Stomach (tissue), 19 donors: ENCODE data around the gene CPZ. TPM values are rescaled to one million over a fixed set of nuclear protein-coding genes. Genes with fewer than 3 reads are reported as not detected.

Source experiments
- DNase-seq, 2 donors: peaks; one replicate each; pipeline versions ENCODE4 v3.0.0 to v3.0.0-alpha.2; 2013 to 2019
- H3K27ac ChIP-seq, 5 donors: fragments of 200-600 bp in 4 of 5; sonication (generic) in 4 of 5; one replicate each; pipeline ENCODE4 v1.5.1; 2013 to 2019; ENCODE audit warnings: mild to moderate bottlenecking in 1 of 5, moderate library complexity in 1 of 5
- H3K27me3 ChIP-seq, 3 donors: fragments of 200-600 bp; sonication (generic); one replicate each; pipeline ENCODE4 v1.5.1; 2017 to 2019; ENCODE audit warnings: mixed run types in 1 of 3
- H3K36me3 ChIP-seq, 4 donors: fragments of 200-600 bp; sonication (generic); 1 replicate in 3 of 4; 2 replicates in 1 of 4; pipeline ENCODE4 v1.5.1; 2016 to 2019
- H3K4me1 ChIP-seq, 4 donors: fragments of 200-600 bp; sonication (generic); one replicate each; pipeline ENCODE4 v1.5.1; 2016 to 2019
- H3K4me3 ChIP-seq, 4 donors: fragments of 200-600 bp; sonication (generic) in 3 of 4; one replicate each; pipeline ENCODE4 v1.5.1; 2016 to 2019; ENCODE audit warnings: mild to moderate bottlenecking in 1 of 4
- H3K9me3 ChIP-seq, 4 donors: fragments of 200-600 bp; sonication (generic); one replicate each; pipeline ENCODE4 v1.5.1; 2016 to 2019
- EP300 ChIP-seq: sonication (generic); formaldehyde crosslinking; IDR thresholded peaks from one replicate; pipeline ENCODE4 v1.6.1; 2017; ENCODE audit warnings: antibody characterized with exemption
- POLR2A ChIP-seq, 4 donors: fragments of 450-650 bp; IDR thresholded peaks; one replicate each; pipeline ENCODE4 v1.6.1; 2016; ENCODE audit warnings: antibody characterized with exemption in 4 of 4, control low read depth in 2 of 4, mild to moderate bottlenecking in 1 of 4, moderate library complexity in 1 of 4
- POLR2AphosphoS5 ChIP-seq, 3 donors: sonication (generic); formaldehyde crosslinking; IDR thresholded peaks; one replicate each; pipeline ENCODE4 v1.6.1; 2016; ENCODE audit warnings: antibody characterized with exemption in 3 of 3
- WGBS, 5 donors: extraction: QIAGEN DNeasy Blood & Tissue Kit in 3 of 5; methylation state at CpG; one replicate each; pipeline versions ENCODE4 v1.1.5 to v1.1.7; 2013 to 2018; 5-methylcytosine and 5-hydroxymethylcytosine counted together
- intact Hi-C: fragments of 100-400 bp; cut with DNase I; formaldehyde crosslinking; loops from one replicate; pipeline ENCODE4 v1.15.1; 2023; ENCODE audit warnings: low total_unique reads
- long read RNA-seq, 10 donors: transcript quantifications; one replicate each; lab custom pipeline, GENCODE V29; 2026
- polyA plus RNA-seq, 3 donors: library from polyadenylated mRNA; stranded (reverse); fragments of 200-250 nt; gene quantifications; one replicate each; pipeline ENCODE4 v1.2.3, GENCODE V29; 2013
- total RNA-seq, 5 donors: library from RNA; depleted of rRNA; stranded (reverse); fragments of >200 nt; gene quantifications; one replicate each; pipeline versions ENCODE4 v1.1.0 to v1.2.3, GENCODE V29; 2014 to 2016
- TF ChIP-seq, protein P1 (sequence below), 7 experiments: fragments of 450-650 bp in 4 of 7; fragments of 200-600 bp in 3 of 7; sonication (generic) in 3 of 7; IDR thresholded peaks; one replicate each; pipeline ENCODE4 v1.5.1; 2016 to 2019; ENCODE audit warnings: antibody characterized with exemption in 7 of 7, control low read depth in 2 of 7, mild to moderate bottlenecking in 1 of 7
- donor health status: healthy with polysubstance abuse.
- donor health status: Bipolar disorder and iron deficiency.
- donor health status: healthy.

CPZ gene
- 10 to 100 TPM in 1 of 5 donors, 1 to 10 TPM in 2, not detected in 2; 2.3 to 13.2 (median 4.3) TPM for total RNA-seq
- 1 to 10 TPM in 1 of 3 donors, under 1 TPM in 2; 0.25 to 7.5 (median 0.92) TPM for polyA plus RNA-seq
- long read RNA-seq, donor 1 = 0 reads
- long read RNA-seq, donor 2 = 0 reads
- long read RNA-seq, donor 3 = 0 reads
- long read RNA-seq, donor 4 = 0 reads
- long read RNA-seq, donor 5, partial matches to known transcripts = 0 of 2 reads
- long read RNA-seq, donor 5, other reads (novel, unspliced or antisense) = 0 of 2 reads
- long read RNA-seq, donor 6 = 0 reads
- long read RNA-seq, donor 7, partial matches to known transcripts = 0 of 1 reads
- long read RNA-seq, donor 7, other reads (novel, unspliced or antisense) = 0 of 1 reads
- long read RNA-seq, donor 8 = 0 reads
- long read RNA-seq, donor 9, partial matches to known transcripts = 0 of 2 reads
- long read RNA-seq, donor 9, other reads (novel, unspliced or antisense) = 0 of 2 reads
- long read RNA-seq, donor 10 = 0 reads

DNA sequence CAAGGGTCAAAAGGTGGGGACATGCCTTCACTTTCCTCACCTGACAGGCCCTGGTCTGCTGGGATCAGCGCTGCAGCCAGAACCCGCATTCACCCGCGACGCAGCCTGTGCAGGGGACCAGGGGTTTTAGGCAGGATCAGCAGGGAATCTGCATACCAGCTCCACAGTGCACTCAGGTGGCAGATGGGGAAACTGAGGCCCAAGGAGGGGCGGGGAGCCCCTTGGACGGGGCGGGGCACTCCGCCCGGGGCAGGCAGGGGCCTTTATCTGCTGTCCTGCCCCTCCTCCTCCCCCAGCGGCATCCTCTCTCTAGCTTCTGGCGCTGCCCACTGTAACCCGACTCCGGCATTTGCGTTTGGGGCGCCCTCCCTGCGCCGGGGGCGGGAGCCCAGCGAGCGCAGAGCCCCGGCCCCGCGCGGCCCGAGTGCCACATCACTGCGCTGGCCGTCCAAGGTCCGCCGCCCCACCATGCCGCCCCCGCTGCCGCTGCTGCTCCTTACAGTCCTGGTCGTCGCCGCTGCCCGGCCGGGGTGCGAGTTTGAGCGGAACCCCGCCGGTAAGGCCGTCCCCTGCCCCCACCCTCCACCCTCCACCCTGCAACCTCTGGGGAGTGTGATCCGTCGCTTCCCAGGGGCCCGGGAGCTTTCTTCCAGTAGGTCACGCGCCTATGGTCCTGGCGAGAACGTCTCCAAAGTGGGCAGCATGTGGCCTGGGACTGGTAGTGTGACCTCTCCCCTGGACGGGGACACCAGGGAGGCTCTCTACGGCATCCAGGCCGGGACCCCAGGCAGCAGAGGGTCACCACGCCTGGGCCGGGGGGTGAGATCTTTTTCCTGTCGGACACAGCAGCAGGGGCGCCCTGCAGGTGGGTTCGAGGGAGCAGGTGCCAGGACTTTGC lies at the start of gene CPZ:
Gene CPZ (plus strand): TSS at position 400 of the 898 bp plus-strand sequence. CDS start 69 bp downstream, at position 469.
- Histone ChIP-seq H3K4me3 (peak within 1 kb of the TSS; percentile 11 to 32 (median 20)), H3K4me1 (peaks cover 0 to 26% (median 12%) of the 10 kb centered on the region in 4 donors), H3K27me3 (peaks cover 21 to 73% (median 36%) of the 10 kb centered on the region in 3 donors), H3K27ac (peak within 1 kb of the TSS in 1 of 5 donors; percentile 24), H3K9me3 (no peaks in the 10 kb centered on the region), H3K36me3 (no peaks in the 10 kb centered on the region)
- 3 to 13% (median 4%) methylated on average over 16 to 58 of the region's 58 CpGs for WGBS, 5 donors
- peak in 1 of 2 donors; percentile 72 for DNase-seq
- TF ChIP-seq, protein P1, sequence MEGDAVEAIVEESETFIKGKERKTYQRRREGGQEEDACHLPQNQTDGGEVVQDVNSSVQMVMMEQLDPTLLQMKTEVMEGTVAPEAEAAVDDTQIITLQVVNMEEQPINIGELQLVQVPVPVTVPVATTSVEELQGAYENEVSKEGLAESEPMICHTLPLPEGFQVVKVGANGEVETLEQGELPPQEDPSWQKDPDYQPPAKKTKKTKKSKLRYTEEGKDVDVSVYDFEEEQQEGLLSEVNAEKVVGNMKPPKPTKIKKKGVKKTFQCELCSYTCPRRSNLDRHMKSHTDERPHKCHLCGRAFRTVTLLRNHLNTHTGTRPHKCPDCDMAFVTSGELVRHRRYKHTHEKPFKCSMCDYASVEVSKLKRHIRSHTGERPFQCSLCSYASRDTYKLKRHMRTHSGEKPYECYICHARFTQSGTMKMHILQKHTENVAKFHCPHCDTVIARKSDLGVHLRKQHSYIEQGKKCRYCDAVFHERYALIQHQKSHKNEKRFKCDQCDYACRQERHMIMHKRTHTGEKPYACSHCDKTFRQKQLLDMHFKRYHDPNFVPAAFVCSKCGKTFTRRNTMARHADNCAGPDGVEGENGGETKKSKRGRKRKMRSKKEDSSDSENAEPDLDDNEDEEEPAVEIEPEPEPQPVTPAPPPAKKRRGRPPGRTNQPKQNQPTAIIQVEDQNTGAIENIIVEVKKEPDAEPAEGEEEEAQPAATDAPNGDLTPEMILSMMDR (IDR thresholded peaks at IDR 0.05) = no peak
- TF ChIP-seq POLR2A (IDR thresholded peaks at IDR 0.05) = no peak
- TF ChIP-seq POLR2AphosphoS5 (IDR thresholded peaks at IDR 0.05) = no peak
- intact Hi-C loops = loop anchor here (5.0 kb wide), 1 partner anchor 120 kb away; no protein-coding TSS in a partner anchor

DNA sequence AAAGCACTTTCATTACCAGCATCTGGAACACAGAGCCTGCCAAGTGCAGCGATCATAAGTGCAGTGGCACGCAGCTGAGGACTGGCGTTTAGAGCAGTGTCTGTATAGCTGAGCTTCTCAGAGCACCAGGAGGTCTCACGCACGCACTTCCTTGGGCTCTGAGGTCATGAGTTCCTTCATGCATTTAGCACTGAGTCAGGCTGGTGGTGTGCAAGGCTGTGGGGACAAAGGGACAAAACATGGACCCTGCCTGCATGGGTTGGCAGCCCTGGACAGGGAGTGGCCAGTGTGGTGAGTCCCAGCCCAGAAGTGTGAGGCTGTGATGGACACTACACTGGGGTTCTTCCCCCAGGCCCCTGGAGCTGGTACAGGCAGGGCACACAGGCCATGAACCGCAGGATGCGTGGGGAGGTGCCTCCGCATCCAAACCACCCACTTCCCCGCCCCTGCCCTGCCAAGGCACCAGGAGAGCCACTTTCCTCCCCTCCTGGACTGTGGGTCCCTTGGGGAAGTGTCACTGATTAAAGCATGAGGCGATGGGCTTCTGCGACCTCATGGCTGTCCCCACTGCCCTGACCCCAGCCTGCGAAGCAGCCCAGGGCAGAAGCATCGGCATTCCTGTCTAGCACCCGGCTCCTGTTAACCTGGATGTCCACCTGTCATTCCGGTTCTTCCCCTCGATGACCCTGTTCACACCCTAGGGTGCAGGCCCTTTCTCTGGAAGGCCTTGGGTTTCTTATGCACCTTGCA lies 49.6 kb upstream of the CPZ start:
- Histone ChIP-seq H3K4me1 (peaks cover under 1 to 6% (median 2%) of the 10 kb centered on the region in 4 donors), H3K9me3 (no peaks in the 10 kb centered on the region), H3K4me3 (no peak overlapping the region), H3K27ac (no peak overlapping the region), H3K27me3 (peaks cover 0 to 14% (median 3%) of the 10 kb centered on the region in 3 donors), H3K36me3 (no peaks in the 10 kb centered on the region)
- 89 to 93% (median 92%) methylated on average over 12 to 16 of the region's 16 CpGs for WGBS, 5 donors
- no peak for DNase-seq
- no peak for TF ChIP-seq POLR2A (IDR thresholded peaks at IDR 0.05)
- no peak for TF ChIP-seq EP300
- TF ChIP-seq POLR2AphosphoS5 (IDR thresholded peaks at IDR 0.05) = no peak
- TF ChIP-seq, protein P1 (IDR thresholded peaks at IDR 0.05) = no peak
- intact Hi-C loops = no loop called here

DNA sequence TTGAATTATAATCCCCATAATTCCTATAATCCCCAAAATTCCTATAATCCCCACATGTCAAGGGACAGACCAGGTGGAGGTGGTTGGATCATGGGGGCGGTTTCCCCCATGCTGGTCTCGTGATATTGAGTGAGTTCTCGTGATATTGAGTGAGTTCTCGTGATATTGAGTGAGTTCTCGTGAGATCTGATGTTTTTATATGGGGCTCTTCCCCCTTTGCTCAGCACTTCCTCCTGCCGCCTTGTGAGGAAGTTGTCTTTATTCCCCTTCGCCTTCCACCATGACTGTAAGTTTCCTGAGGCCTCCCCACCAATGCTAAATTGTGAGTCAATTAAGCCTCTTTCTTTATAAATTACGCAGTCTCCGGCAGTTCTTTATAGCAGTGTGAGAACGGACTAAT lies 48.9 kb upstream of the CPZ start:
- no peak for DNase-seq
- Histone ChIP-seq H3K4me3 (no peak overlapping the region), H3K27me3 (peaks cover 0 to 14% (median 3%) of the 10 kb centered on the region in 3 donors), H3K36me3 (no peaks in the 10 kb centered on the region), H3K27ac (no peak overlapping the region), H3K4me1 (peaks cover 0 to 5% (median 0%) of the 10 kb centered on the region in 4 donors), H3K9me3 (no peaks in the 10 kb centered on the region)
- 82 to 93% (median 91%) methylated on average over 10 of the region's 10 CpGs for WGBS, 5 donors
- TF ChIP-seq, protein P1 (IDR thresholded peaks at IDR 0.05) = no peak
- TF ChIP-seq POLR2AphosphoS5 (IDR thresholded peaks at IDR 0.05) = no peak
- TF ChIP-seq EP300 = no peak
- TF ChIP-seq POLR2A (IDR thresholded peaks at IDR 0.05) = no peak
- intact Hi-C loops = no loop called here
